ENCODE measurements around the gene KCNK6.
"Not testable (repeated sequence)": the region's sequence is repeated elsewhere in the genome, so short reads cannot be mapped to it uniquely, and the experiment has no call there.

Gene KCNK6

DNA sequence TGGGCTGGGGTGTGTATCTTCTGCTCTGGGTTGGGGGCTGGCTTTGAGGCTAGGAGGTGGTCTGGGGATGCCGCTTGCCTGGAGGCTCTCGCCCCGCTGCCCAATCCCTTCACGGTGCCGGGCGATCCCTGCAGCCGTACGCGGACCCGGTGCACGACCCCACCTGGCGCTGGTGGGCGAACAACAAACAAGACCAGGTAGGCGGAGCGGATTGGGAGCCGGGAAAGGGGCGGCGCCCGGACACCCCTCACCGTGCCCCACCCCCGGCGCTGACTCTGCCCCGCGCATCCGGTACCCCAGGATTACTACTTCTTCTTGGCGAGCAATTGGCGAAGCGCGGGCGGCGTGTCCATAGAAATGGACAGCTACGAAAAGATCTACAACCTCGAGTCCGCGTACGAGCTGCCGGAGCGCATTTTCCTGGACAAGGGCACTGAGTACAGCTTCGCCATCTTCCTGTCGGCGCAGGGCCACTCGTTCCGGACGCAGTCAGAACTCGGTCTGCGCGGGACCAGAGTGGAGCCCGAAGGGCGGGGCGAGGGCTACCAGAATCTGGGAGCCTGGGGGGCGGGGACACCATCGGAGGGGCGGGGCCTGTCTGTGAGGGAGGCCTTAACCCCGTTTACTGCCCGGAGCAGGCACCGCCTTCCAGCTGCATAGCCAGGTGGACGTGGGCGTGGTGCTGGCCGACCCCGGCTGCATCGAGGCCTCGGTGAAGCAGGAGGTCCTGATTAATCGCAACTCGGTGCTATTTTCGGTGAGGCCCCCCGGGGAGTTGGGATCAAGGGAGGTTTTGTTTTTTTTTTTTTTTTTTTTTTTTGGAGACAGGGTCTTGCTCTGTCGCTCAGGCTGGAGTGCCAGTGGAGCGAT lies 42.7 kb downstream of the KCNK6 start:
- POLR2A ChIA-PET: interaction anchor here (1.3 kb wide), 1 partner anchor 12 kb away, joined by 4 read pairs; the partner anchor contains the start of gene PSMD8

DNA sequence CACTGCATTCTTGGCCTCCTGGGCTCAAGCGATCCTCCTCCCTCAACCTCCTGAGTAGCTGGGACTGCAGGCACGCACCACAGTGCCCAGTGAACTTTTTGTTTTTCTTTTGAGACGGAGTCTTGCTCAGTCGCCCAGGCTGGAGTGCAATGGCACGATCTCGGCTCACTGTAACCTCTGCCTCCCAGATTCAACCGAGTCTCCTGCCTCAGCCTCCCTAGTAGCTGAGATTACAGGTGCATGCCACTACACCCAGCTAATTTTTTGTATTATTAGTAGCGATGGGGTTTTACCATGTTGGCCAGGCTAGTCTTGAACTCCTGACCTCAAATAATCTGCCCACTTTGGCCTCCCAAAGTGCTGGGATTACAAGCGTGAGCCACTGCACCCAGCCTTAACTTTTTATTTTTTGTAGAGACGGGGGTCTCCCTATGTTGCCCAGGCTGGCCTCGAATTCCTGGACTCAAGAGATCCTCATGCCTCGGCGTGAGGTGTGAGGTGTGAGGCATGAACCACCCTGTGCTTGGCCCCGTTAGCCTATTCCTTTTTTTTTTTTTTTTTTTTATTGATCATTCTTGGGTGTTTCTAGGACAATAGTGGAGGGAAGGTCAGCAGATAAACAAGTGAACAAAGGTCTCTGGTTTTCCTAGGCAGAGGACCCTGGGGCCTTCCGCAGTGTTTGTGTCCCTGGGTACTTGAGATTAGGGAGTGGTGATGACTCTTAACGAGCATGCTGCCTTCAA lies 43.5 kb downstream of the KCNK6 start:
- ChIA-PET POLR2A (interaction anchor here (1.3 kb wide), 1 partner anchor 11 kb away, joined by 4 read pairs; the partner anchor contains the start of gene PSMD8), CTCF (interaction anchor here (1.0 to 1.6 kb wide), 2 partner anchors 129 to 461 kb away, joined by 3 read pairs; no protein-coding TSS in a partner anchor)
- not testable (repeated sequence) for DNase-seq (ENCODE audit: extremely low spot score)

More for the DNA sequence above, 42.7 kb downstream of the KCNK6 start:
- peak; percentile 77 for DNase-seq (ENCODE audit: extremely low spot score)
- CTCF ChIA-PET: interaction anchor here (0.8 to 1.6 kb wide), 3 partner anchors 40 to 460 kb away, joined by 3 read pairs; partner anchors contain the start of gene FAM98C
- TF ChIP-seq, protein P1, sequence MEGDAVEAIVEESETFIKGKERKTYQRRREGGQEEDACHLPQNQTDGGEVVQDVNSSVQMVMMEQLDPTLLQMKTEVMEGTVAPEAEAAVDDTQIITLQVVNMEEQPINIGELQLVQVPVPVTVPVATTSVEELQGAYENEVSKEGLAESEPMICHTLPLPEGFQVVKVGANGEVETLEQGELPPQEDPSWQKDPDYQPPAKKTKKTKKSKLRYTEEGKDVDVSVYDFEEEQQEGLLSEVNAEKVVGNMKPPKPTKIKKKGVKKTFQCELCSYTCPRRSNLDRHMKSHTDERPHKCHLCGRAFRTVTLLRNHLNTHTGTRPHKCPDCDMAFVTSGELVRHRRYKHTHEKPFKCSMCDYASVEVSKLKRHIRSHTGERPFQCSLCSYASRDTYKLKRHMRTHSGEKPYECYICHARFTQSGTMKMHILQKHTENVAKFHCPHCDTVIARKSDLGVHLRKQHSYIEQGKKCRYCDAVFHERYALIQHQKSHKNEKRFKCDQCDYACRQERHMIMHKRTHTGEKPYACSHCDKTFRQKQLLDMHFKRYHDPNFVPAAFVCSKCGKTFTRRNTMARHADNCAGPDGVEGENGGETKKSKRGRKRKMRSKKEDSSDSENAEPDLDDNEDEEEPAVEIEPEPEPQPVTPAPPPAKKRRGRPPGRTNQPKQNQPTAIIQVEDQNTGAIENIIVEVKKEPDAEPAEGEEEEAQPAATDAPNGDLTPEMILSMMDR (IDR thresholded peaks at IDR 0.05; ENCODE audit: control extremely low read depth, extremely low read depth, low read depth, missing control alignments): no peak

DNA sequence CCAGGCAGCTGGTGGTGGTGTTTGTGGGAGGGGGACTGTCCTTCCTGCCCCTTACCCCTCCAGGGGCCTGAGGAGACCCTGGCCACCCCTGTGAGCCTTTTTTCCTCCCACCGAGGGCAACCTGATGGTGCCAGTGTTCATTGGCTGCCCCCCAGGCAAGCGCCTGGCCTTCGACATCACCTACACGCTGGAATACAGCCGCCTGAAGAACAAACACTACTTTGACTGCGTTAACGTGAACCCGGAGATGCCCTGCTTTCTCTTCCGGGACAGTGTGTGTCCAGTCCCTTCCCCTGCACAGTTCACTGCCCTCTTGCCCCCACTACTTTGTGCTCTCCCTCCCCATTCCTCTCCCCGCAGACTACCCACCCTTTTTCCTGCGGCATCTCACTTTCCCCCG lies 47.4 kb downstream of the KCNK6 start:
- POLR2A ChIA-PET: interaction anchor here (0.5 kb wide), 1 partner anchor 53 kb away, joined by 5 read pairs; no protein-coding TSS in a partner anchor
- TF ChIP-seq, protein P1 (IDR thresholded peaks at IDR 0.05; ENCODE audit: control extremely low read depth, extremely low read depth, low read depth, missing control alignments): no peak
- CTCF ChIA-PET: interaction anchor here (0.7 kb wide), 1 partner anchor 36 kb away, joined by 3 read pairs; the partner anchor contains the start of gene FAM98C
- DNase-seq (ENCODE audit: extremely low spot score): no peak

DNA sequence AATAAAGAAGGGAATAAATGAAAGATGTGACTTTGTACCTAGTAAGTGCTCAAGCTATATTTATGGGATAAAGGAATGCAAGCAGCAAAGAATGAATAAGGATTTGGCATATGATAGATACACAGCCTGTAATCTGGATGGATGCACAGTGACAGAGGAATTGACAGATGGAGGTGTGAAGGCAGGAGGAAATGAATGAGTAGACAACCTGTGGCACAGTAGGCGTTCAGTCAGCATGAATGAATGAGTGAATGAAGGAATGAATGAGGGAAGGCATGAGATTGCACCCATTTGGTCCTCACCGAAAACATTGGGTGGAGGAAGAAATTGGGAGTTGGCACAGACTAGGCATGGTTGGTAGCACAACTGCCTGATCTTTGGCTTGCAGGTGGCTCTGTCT lies 49.9 kb downstream of the KCNK6 start:
- TF ChIP-seq, protein P1 (IDR thresholded peaks at IDR 0.05; ENCODE audit: control extremely low read depth, extremely low read depth, low read depth, missing control alignments): no peak
- POLR2A ChIA-PET: no interaction called here
- no peak for DNase-seq (ENCODE audit: extremely low spot score)
- CTCF ChIA-PET: interaction anchor here (1.7 kb wide), 1 partner anchor 12 kb away, joined by 4 read pairs; no protein-coding TSS in a partner anchor

DNA sequence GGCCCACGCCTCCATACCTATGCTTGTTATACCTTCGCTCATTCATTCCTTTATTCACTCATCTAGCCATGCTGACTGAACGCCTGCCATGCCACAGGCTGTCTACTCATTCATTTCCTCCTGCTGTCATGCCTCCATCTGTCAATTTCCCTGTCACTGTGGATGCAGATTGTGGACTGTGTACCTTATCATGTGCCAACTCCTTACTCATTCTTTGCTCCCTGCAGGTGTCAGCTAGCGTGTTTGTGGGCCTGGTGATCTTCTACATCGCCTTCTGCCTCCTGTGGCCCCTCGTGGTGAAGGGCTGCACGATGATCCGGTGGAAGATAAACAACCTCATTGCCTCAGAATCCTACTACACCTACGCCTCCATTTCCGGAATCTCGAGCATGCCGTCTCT lies 50.7 kb downstream of the KCNK6 start:
- ChIA-PET POLR2A (no interaction called here), CTCF (interaction anchor here (1.2 kb wide), 1 partner anchor 32 kb away, joined by 3 read pairs; the partner anchor contains the start of gene FAM98C)
- TF ChIP-seq, protein P1 (IDR thresholded peaks at IDR 0.05; ENCODE audit: control extremely low read depth, extremely low read depth, low read depth, missing control alignments): no peak
- DNase-seq (ENCODE audit: extremely low spot score): no peak

DNA sequence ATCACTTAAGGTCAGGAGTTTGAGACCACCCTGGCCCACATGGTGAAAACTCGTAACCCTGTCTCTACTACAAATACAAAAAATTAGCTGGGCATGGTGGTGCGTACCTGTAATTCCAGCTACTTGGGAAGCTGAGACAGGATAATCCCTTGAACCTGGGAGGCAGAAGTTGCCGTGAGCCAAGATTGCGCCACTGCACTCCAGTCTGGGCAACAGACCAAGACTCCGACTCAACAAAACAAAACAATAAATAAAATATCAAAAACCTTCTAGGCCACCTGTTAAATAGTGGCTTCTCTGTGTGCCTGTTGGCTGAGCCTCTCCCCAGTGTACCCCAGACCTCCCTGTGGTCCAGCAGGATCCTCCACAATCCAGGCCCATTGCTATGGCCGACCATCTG lies 51.4 kb downstream of the KCNK6 start:
- TF ChIP-seq, protein P1 (IDR thresholded peaks at IDR 0.05; ENCODE audit: control extremely low read depth, extremely low read depth, low read depth, missing control alignments): no peak
- ChIA-PET CTCF (interaction anchor here (1.2 kb wide), 1 partner anchor 32 kb away, joined by 3 read pairs; the partner anchor contains the start of gene FAM98C), POLR2A (no interaction called here)
- DNase-seq (ENCODE audit: extremely low spot score): no peak
